GM12878 (cell line): Measurements from ENCODE around the gene IGF2R.

ENCODE experiments used
- ATF2 ChIP-seq: IDR thresholded peaks from 2 replicates; pipeline ENCODE4 v1.6.1; 2012; ENCODE audit warnings: low read length, inconsistent platforms
- BCL3 ChIP-seq: IDR thresholded peaks from 2 replicates; pipeline ENCODE4 v1.6.1; 2011; ENCODE audit warnings: borderline replicate concordance, low read depth, mild to moderate bottlenecking, moderate library complexity, low read length; ENCODE audit not compliant: insufficient read depth, poor library complexity, severe bottlenecking
- CTCF ChIP-seq, 3 experiments: IDR thresholded peaks in 2 of 3; conservative IDR thresholded peaks in 1 of 3; 2 replicates each; pipeline ENCODE4 v1.5.1; 2011; ENCODE audit warnings: low read depth in 3 of 3, low read length in 3 of 3, mild to moderate bottlenecking in 3 of 3, control low read depth in 2 of 3, moderate library complexity in 2 of 3, inconsistent platforms in 1 of 3, mixed read lengths in 1 of 3; ENCODE audit not compliant: control insufficient read depth in 2 of 3, insufficient read depth in 1 of 3; ENCODE audit errors: extremely low read depth in 1 of 3
- GATAD2B ChIP-seq: fragments of 450-650 bp; conservative IDR thresholded peaks from 2 replicates; pipeline ENCODE4 v1.6.1; 2017; ENCODE audit warnings: low read depth, mild to moderate bottlenecking, moderate library complexity
- JUNB ChIP-seq: IDR thresholded peaks from 2 replicates; pipeline ENCODE4 v1.6.1; 2016; ENCODE audit warnings: antibody characterized with exemption, mild to moderate bottlenecking
- POLR2A ChIP-seq: IDR thresholded peaks from 2 replicates; pipeline ENCODE4 v1.6.1; 2011; ENCODE audit warnings: low read depth, mild to moderate bottlenecking, low read length
- RBBP5 ChIP-seq: fragments of 200-600 bp; sonication (generic); conservative IDR thresholded peaks from 2 replicates; pipeline ENCODE4 v1.6.1; 2016
- REST ChIP-seq: IDR thresholded peaks from 2 replicates; pipeline ENCODE4 v1.6.1; 2012; ENCODE audit warnings: mild to moderate bottlenecking, low read depth, low read length

- no peak for TF ChIP-seq CTCF (IDR thresholded peaks at IDR 0.05 in 2 of 3, conservative IDR thresholded peaks at IDR 0.05 in 1 of 3; ENCODE audit: control insufficient read depth in 2 of 3, extremely low read depth in 1 of 3, insufficient read depth in 1 of 3, low read depth in 3 of 3, low read length in 3 of 3)
- TF ChIP-seq JUNB = no peak
- TF ChIP-seq POLR2A = no peak
- no peak for TF ChIP-seq RBBP5
- TF ChIP-seq BCL3 = no peak
- no peak for TF ChIP-seq GATAD2B
- no peak for TF ChIP-seq REST
- no peak for TF ChIP-seq ATF2
Measured at GRCh38 chr6:160111806-160112205, 142.9 kb downstream of the IGF2R start.
